Esophagus muscularis mucosa (tissue), 4 donors: ENCODE measurements around the gene SNX20. TPM values are rescaled to one million over a fixed set of nuclear protein-coding genes. Genes with fewer than 3 reads are reported as not detected.
A peak's percentile ranks its signal among the peaks of the same experiment; 100 is the strongest.

ENCODE experiments used
- DNase-seq: peaks from one replicate; pipeline ENCODE4 v3.0.0-alpha.2; 2017; ENCODE audit errors: extremely low spot score
- H3K27ac ChIP-seq, 4 donors: fragments of 200-600 bp; sonication (generic); replicated peaks in 1 of 4; 1 replicate in 3 of 4; 2 replicates in 1 of 4; pipeline ENCODE4 v1.5.1; 2016 to 2019; ENCODE audit warnings: mild to moderate bottlenecking in 1 of 4
- H3K27me3 ChIP-seq, 4 donors: fragments of 200-600 bp; sonication (generic); one replicate each; pipeline versions ENCODE4 v1.5.1 to v1.6.0; 2016 to 2019
- H3K36me3 ChIP-seq, 4 donors: fragments of 200-600 bp; sonication (generic); one replicate each; pipeline ENCODE4 v1.5.1; 2016 to 2019
- H3K4me1 ChIP-seq, 4 donors: fragments of 200-600 bp; sonication (generic); one replicate each; pipeline ENCODE4 v1.5.1; 2016 to 2019
- H3K4me3 ChIP-seq, 4 donors: fragments of 200-600 bp; sonication (generic); 1 replicate in 2 of 4; 2 replicates in 2 of 4; pipeline ENCODE4 v1.5.1; 2016 to 2019; ENCODE audit warnings: mild to moderate bottlenecking in 4 of 4, moderate library complexity in 1 of 4
- H3K9me3 ChIP-seq, 4 donors: fragments of 200-600 bp; sonication (generic); 1 replicate in 3 of 4; 2 replicates in 1 of 4; pipeline ENCODE4 v1.5.1; 2016 to 2019
- EP300 ChIP-seq: sonication (generic); formaldehyde crosslinking; IDR thresholded peaks from one replicate; pipeline ENCODE4 v1.6.1; 2017; ENCODE audit warnings: antibody characterized with exemption
- POLR2A ChIP-seq: fragments of 450-650 bp; IDR thresholded peaks from one replicate; pipeline ENCODE4 v1.6.1; 2017; ENCODE audit warnings: antibody characterized with exemption, moderate library complexity, mild to moderate bottlenecking, low read depth
- POLR2AphosphoS5 ChIP-seq, 2 donors: sonication (generic); formaldehyde crosslinking; IDR thresholded peaks; one replicate each; pipeline ENCODE4 v1.6.1; 2017; ENCODE audit warnings: antibody characterized with exemption in 2 of 2
- WGBS: methylation state at CpG from one replicate; pipeline ENCODE4 v1.1.5; 2018; 5-methylcytosine and 5-hydroxymethylcytosine counted together
- intact Hi-C: fragments of 100-400 bp; cut with DNase I; formaldehyde crosslinking; loops from one replicate; pipeline ENCODE4 v1.15.1; 2023
- total RNA-seq, 4 donors: library from RNA; depleted of rRNA; stranded (reverse); fragments of >200 nt; gene quantifications; one replicate each; pipeline versions ENCODE4 v1.1.0 to v1.2.1, GENCODE V29; 2016
- TF ChIP-seq, protein P1 (sequence below), 3 experiments: fragments of 200-600 bp in 2 of 3; fragments of 450-650 bp in 1 of 3; sonication (generic) in 2 of 3; IDR thresholded peaks; one replicate each; pipeline ENCODE4 v1.5.1; 2017 to 2019; ENCODE audit warnings: antibody characterized with exemption in 3 of 3, mild to moderate bottlenecking in 2 of 3, moderate library complexity in 1 of 3

SNX20 gene
- total RNA-seq, 4 donors from 2014 or later, result 0.39 to 5.0 (median 1.8) TPM

DNA sequence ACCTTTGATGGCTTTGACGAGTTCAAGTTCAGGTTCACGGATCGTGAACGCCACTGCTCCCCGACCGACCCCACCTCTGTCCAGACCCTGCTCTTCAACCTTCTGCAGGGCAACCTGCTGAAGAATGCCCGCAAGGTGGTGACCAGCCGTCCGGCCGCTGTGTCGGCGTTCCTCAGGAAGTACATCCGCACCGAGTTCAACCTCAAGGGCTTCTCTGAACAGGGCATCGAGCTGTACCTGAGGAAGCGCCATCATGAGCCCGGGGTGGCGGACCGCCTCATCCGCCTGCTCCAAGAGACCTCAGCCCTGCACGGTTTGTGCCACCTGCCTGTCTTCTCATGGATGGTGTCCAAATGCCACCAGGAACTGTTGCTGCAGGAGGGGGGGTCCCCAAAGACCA lies 29.9 kb upstream of the SNX20 start:
- Histone ChIP-seq H3K27ac (peak overlapping the region in 1 of 4 donors; percentile 34), H3K4me3 (no peak overlapping the region), H3K4me1 (peaks cover 8 to 13% (median 11%) of the 10 kb centered on the region in 4 donors), H3K9me3 (no peaks in the 10 kb centered on the region), H3K36me3 (peaks cover 0 to 11% (median 0%) of the 10 kb centered on the region in 4 donors), H3K27me3 (no peaks in the 10 kb centered on the region)
- no peak for DNase-seq
- TF ChIP-seq, protein P1, sequence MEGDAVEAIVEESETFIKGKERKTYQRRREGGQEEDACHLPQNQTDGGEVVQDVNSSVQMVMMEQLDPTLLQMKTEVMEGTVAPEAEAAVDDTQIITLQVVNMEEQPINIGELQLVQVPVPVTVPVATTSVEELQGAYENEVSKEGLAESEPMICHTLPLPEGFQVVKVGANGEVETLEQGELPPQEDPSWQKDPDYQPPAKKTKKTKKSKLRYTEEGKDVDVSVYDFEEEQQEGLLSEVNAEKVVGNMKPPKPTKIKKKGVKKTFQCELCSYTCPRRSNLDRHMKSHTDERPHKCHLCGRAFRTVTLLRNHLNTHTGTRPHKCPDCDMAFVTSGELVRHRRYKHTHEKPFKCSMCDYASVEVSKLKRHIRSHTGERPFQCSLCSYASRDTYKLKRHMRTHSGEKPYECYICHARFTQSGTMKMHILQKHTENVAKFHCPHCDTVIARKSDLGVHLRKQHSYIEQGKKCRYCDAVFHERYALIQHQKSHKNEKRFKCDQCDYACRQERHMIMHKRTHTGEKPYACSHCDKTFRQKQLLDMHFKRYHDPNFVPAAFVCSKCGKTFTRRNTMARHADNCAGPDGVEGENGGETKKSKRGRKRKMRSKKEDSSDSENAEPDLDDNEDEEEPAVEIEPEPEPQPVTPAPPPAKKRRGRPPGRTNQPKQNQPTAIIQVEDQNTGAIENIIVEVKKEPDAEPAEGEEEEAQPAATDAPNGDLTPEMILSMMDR (IDR thresholded peaks at IDR 0.05), result no peak
- TF ChIP-seq EP300 (no peak), POLR2A (no peak), POLR2AphosphoS5 (IDR thresholded peaks at IDR 0.05) (no peak)
- 96% methylated on average over 14 of the region's 21 CpGs for WGBS
- intact Hi-C loops, result no loop called here

DNA sequence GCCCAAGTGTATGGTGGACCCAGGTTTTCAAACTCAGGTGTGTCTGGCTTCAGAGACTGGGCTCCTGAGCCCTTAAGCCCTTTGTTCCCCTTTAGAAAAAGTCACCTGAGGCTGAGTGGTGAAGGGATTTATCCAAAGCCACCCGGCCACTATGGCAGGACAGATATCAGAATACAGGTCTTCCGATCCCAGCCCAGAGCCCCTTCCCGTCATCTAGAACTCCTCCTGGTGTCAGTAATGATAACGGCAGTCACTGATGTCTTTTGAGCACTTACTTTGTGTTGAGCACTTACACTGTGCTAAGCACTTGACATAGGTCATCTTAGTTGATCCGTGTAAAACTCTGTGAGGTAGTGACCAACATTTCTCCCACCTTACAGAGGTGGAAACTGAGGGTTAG lies 28.9 kb upstream of the SNX20 start:
- Histone ChIP-seq H3K27ac (no peak overlapping the region), H3K36me3 (peaks cover 0 to 11% (median 0%) of the 10 kb centered on the region in 4 donors), H3K4me3 (no peak overlapping the region), H3K27me3 (no peaks in the 10 kb centered on the region), H3K9me3 (peaks cover 0 to 5% (median under 1%) of the 10 kb centered on the region in 4 donors), H3K4me1 (peaks cover 8 to 13% (median 11%) of the 10 kb centered on the region in 4 donors)
- TF ChIP-seq POLR2AphosphoS5 (IDR thresholded peaks at IDR 0.05) (no peak), POLR2A (no peak), EP300 (no peak)
- TF ChIP-seq, protein P1 (IDR thresholded peaks at IDR 0.05), result no peak
- intact Hi-C loops, result no loop called here
- DNase-seq, result no peak
- 100% methylated on average over 1 of the region's 5 CpGs for WGBS

DNA sequence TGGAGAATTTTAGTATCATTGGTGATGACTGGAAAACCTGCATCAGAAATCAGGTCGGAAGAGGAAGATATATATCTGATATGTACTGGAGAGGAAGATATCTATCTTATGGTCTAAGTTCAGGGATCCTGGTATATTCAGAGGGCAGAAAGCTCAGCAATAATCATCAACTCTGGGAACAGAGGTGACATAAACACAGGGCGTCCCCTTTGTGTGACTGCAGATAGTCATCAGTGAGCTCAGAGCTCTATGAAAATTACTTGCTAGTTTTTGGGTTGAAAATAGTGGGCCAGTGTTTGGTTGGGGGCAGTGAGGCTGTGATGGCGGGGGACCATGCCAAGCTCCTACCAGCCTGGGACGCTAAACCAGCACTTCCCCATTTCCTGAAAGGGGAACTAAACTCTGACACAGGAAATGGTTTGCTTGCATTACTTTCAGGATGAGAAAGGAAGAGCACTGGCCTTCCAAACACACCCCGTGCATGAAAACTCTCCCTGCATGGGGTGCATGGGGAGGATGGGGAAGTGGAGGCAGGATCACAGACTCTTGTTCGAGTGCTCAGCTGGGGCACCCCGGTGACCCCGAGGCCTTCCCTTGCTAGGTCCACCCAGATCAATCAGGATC lies 28.1 kb upstream of the SNX20 start:
- TF ChIP-seq POLR2A (no peak), POLR2AphosphoS5 (IDR thresholded peaks at IDR 0.05) (no peak), EP300 (no peak)
- TF ChIP-seq, protein P1 (IDR thresholded peaks at IDR 0.05), result no peak
- H3K27me3 ChIP-seq, result no peaks in the 10 kb centered on the region
- H3K4me3 ChIP-seq, result no peak overlapping the region
- intact Hi-C loops, result no loop called here
- H3K9me3 ChIP-seq, result peaks cover 0 to 12% (median 7%) of the 10 kb centered on the region in 4 donors
- H3K36me3 ChIP-seq, result peaks cover 0 to 11% (median 0%) of the 10 kb centered on the region in 4 donors
- 58% methylated on average over 8 of the region's 8 CpGs for WGBS
- no peak overlapping the region for H3K27ac ChIP-seq
- no peak for DNase-seq
- peaks cover 8 to 13% (median 11%) of the 10 kb centered on the region in 4 donors for H3K4me1 ChIP-seq

DNA sequence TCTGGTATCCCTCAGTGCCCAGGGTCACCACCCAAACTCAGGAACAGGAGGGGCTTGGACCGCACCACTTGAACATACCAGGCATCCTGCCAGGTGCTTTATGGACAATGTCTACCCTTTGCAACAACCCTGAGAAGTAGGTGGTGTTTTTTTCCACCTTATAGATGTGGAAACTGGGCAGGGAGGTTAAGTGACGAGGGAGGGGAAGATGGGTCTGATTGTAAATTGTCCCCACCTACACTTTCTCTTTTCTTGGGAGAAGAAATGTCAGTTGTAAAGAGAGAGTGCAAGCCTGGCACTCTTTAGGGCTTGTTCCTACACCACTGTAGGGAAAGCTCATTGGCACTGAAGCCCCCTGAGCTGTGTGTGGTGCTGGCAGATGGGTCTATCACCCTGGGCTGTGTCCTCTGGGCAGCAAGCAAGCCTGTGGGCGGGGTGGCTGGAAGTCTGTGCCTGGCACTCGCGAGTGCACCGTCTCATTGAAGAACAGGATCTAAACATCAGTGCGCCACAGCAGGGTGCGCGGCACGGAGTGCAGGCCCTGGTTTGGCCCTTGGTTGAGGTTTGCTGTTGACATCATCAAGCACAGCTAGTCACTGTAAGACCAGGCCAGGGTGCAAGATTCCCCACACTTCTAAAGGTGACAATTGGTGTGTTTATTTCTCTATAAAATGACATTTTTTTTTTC lies 27.4 kb upstream of the SNX20 start:
- Histone ChIP-seq H3K9me3 (peaks cover 0 to 19% (median 13%) of the 10 kb centered on the region in 4 donors), H3K4me3 (no peak overlapping the region), H3K27me3 (no peaks in the 10 kb centered on the region), H3K27ac (no peak overlapping the region), H3K36me3 (peaks cover 0 to 11% (median 0%) of the 10 kb centered on the region in 4 donors), H3K4me1 (peaks cover 8 to 13% (median 11%) of the 10 kb centered on the region in 4 donors)
- TF ChIP-seq POLR2A (no peak), POLR2AphosphoS5 (IDR thresholded peaks at IDR 0.05) (no peak), EP300 (no peak)
- TF ChIP-seq, protein P1 (IDR thresholded peaks at IDR 0.05), result no peak
- 80% methylated on average over 10 of the region's 10 CpGs for WGBS
- intact Hi-C loops, result no loop called here
- DNase-seq, result no peak
